Upper lobe of left lung (tissue), 4 donors: ENCODE measurements around the gene BCL2.

Source experiments
- CTCF ChIP-seq, 6 experiments: fragments of 450-650 bp in 4 of 6; fragments of 200-600 bp in 2 of 6; sonication (generic) in 2 of 6; IDR thresholded peaks; one replicate each; pipeline ENCODE4 v1.5.1; 2016 to 2019; ENCODE audit warnings: antibody characterized with exemption in 6 of 6
- EP300 ChIP-seq, 4 donors: sonication (generic); formaldehyde crosslinking; IDR thresholded peaks; one replicate each; pipeline ENCODE4 v1.5.1; 2017; ENCODE audit warnings: antibody characterized with exemption in 4 of 4, control low read depth in 2 of 4
- POLR2AphosphoS5 ChIP-seq, 2 donors: sonication (generic); formaldehyde crosslinking; IDR thresholded peaks; one replicate each; pipeline ENCODE4 v1.5.1; 2017; ENCODE audit warnings: antibody characterized with exemption in 2 of 2

- TF ChIP-seq EP300 (IDR thresholded peaks at IDR 0.05) (no peak), CTCF (IDR thresholded peaks at IDR 0.05) (no peak), POLR2AphosphoS5 (IDR thresholded peaks at IDR 0.05) (no peak)
These were observed 212.3 kb downstream of the BCL2 start for GRCh38 chr18:63107171-63107845.
